ENCODE data around the gene SULT1C2.

GRCh38 chr2:108314586-108315296 is 26.0 kb downstream of the SULT1C2 start:
- TF ChIP-seq EP300 (IDR thresholded peaks at IDR 0.05; ENCODE audit: borderline replicate concordance), result no peak
- TF ChIP-seq RAD21 (IDR thresholded peaks at IDR 0.05; ENCODE audit: low read depth), result no peak
- no peak for TF ChIP-seq CEBPB (IDR thresholded peaks at IDR 0.05)
- TF ChIP-seq CREB1 (IDR thresholded peaks at IDR 0.05; ENCODE audit: low read depth), result no peak
- no peak for TF ChIP-seq REST (IDR thresholded peaks at IDR 0.05; ENCODE audit: low read depth)
- no peak for TF ChIP-seq MAX (IDR thresholded peaks at IDR 0.05)
- no peak for TF ChIP-seq FOXM1 (IDR thresholded peaks at IDR 0.05; ENCODE audit: borderline replicate concordance, low read depth)
- no peak for TF ChIP-seq EGR1 (IDR thresholded peaks at IDR 0.05)
- TF ChIP-seq TEAD4 (IDR thresholded peaks at IDR 0.05), result no peak
- no peak for TF ChIP-seq USF1 (IDR thresholded peaks at IDR 0.05)
- TF ChIP-seq YY1 (IDR thresholded peaks at IDR 0.05; ENCODE audit: low read depth), result no peak
- TF ChIP-seq NFIC (IDR thresholded peaks at IDR 0.05), result no peak
- TF ChIP-seq TAF1 (IDR thresholded peaks at IDR 0.05; ENCODE audit: low read depth), result no peak
